BE2C (cell line): Measurements from ENCODE around the gene KRT31.
"Not testable (repeated sequence)": the region's sequence is repeated elsewhere in the genome, so short reads cannot be mapped to it uniquely, and the experiment has no call there.

ENCODE experiments used
- DNase-seq: peaks from one replicate; pipeline ENCODE4 v3.0.0-alpha.2; 2020
- H3K27me3 ChIP-seq: fragments of 250-450 bp; sonication (Bioruptor Pico); 2 replicates; pipeline ENCODE4 v1.5.1; 2020; ENCODE audit warnings: mild to moderate bottlenecking
- H3K36me3 ChIP-seq: fragments of 250-450 bp; sonication (Bioruptor Pico); 2 replicates; pipeline ENCODE4 v1.5.1; 2020; ENCODE audit warnings: mild to moderate bottlenecking
- H3K4me1 ChIP-seq: fragments of 250-450 bp; sonication (Bioruptor Pico); 2 replicates; pipeline ENCODE4 v1.5.1; 2020
- H3K4me3 ChIP-seq: 2 replicates; pipeline ENCODE4 v1.5.1; 2011; ENCODE audit warnings: low read depth, low read length
- H3K9me3 ChIP-seq: fragments of 250-450 bp; sonication (Bioruptor Pico); 2 replicates; pipeline ENCODE4 v1.5.1; 2020
- TF ChIP-seq, protein P1 (sequence below): IDR thresholded peaks from 2 replicates; pipeline ENCODE4 v1.5.1; 2012; ENCODE audit warnings: mild to moderate bottlenecking, low read depth, low read length

KRT31 gene

GRCh38 chr17:41429667-41430066 is 32.3 kb upstream of the KRT31 start:
- Histone ChIP-seq H3K4me1 (no peaks in the 10 kb centered on the region), H3K27me3 (no peaks in the 10 kb centered on the region; the same call in 1 of the 2 replicates), H3K4me3 (no peak overlapping the region), H3K9me3 (no peaks in the 10 kb centered on the region), H3K36me3 (no peaks in the 10 kb centered on the region)
- TF ChIP-seq, protein P1, sequence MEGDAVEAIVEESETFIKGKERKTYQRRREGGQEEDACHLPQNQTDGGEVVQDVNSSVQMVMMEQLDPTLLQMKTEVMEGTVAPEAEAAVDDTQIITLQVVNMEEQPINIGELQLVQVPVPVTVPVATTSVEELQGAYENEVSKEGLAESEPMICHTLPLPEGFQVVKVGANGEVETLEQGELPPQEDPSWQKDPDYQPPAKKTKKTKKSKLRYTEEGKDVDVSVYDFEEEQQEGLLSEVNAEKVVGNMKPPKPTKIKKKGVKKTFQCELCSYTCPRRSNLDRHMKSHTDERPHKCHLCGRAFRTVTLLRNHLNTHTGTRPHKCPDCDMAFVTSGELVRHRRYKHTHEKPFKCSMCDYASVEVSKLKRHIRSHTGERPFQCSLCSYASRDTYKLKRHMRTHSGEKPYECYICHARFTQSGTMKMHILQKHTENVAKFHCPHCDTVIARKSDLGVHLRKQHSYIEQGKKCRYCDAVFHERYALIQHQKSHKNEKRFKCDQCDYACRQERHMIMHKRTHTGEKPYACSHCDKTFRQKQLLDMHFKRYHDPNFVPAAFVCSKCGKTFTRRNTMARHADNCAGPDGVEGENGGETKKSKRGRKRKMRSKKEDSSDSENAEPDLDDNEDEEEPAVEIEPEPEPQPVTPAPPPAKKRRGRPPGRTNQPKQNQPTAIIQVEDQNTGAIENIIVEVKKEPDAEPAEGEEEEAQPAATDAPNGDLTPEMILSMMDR = no peak
- DNase-seq = no peak

DNA sequence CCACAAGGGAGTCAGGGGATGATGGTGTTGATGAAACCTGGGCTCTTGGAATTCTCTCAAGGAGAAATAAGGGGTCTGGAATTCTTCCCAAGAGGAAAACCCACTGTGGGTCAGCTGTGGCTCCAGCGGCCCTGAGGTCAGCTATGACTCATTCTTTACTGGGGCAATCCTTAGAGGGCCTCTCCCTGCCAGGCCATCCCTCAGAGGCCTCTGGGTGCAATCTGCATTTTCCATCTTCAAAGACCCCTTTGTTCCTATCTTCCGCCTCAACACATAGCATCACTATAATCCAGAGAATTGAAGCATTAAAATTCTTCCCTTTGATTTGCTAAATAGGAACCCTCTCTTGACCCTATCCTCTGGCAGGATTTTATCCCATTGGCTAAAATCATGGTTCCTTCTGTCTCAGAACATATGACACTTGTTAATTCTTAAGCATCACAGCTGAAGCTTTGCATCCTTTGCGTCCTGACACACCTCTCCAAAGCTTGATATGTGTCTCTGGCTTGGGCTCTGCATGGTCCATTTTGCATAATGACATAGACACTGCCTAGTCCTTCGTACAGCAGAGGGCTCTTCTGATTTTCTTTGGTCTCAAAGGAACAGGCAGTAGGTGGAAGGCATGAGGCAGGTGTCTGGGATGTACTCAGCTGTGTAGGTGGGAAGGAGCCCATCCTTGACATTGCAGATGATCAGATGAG is 31.3 kb upstream of the KRT31 start:
- Histone ChIP-seq H3K4me3 (no peak overlapping the region), H3K9me3 (no peaks in the 10 kb centered on the region), H3K36me3 (no peaks in the 10 kb centered on the region), H3K4me1 (no peaks in the 10 kb centered on the region), H3K27me3 (no peaks in the 10 kb centered on the region; the same call in 1 of the 2 replicates)
- TF ChIP-seq, protein P1 = no peak
- DNase-seq = no peak

- Histone ChIP-seq H3K36me3 (no peaks in the 10 kb centered on the region), H3K27me3 (no peaks in the 10 kb centered on the region), H3K4me1 (peaks cover 8% of the 10 kb centered on the region), H3K9me3 (no peaks in the 10 kb centered on the region), H3K4me3 (no peak within 1 kb of the TSS)
- DNase-seq = no peak
- TF ChIP-seq, protein P1 = no peak
Observed at GRCh38 chr17:41424111-41424635, 26.8 kb upstream of the KRT31 start, which contains the start of gene KRT37. Gene KRT37, minus strand, starts transcription at chr17:41424585. Its CDS starts 62 bp downstream, at chr17:41424523.

DNA sequence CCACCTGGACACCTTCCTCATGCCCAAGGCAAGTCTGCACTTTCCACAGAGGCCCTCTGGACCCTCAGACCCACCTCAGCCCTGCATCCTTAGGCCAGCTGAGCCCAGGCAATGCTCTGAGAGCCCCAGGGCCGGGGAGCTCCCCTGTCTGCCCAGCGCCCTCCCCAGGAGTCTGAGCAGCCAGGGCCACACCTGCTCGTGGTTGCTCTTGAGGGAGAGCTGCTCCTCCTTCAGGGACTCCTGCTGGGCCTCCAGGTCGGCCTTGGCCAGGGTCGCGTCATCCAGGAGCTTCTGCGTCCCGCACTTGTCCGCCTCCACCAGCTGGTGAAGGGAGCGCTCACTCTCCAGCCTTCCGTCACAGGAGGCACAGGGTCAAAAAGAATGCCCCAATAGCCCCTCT is 25.2 kb upstream of the KRT31 start:
- H3K4me1 ChIP-seq, DNase-seq: not testable (repeated sequence)

GRCh38 chr17:41421617-41422016 is 24.2 kb upstream of the KRT31 start:
- Histone ChIP-seq H3K27me3 (no peaks in the 10 kb centered on the region), H3K4me1 (peaks cover 8% of the 10 kb centered on the region)
- TF ChIP-seq, protein P1 = no peak

More for the DNA sequence above, 25.2 kb upstream of the KRT31 start:
- not testable (repeated sequence) for H3K36me3 ChIP-seq, H3K4me3 ChIP-seq, H3K9me3 ChIP-seq, H3K27me3 ChIP-seq

DNA sequence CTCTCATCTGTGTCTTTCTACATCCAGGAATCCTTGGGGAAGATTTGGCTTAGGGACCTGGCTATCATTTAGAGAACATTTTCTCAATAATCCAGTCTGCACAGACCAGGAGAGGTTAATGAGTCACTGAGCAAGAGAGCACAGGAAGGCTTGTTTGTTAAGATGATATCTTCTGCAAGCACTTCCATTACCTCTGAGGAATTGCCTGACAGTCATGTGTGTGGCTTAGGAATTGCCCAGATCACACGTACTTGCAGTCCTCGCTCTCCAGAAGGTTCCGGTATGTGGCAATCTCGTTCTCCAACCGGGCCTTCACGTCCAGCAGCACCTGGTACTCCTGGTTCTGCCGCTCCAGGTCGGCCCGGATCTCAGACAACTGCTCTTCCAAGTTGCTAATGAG is 23.7 kb upstream of the KRT31 start:
- Histone ChIP-seq H3K4me1 (peaks cover 8% of the 10 kb centered on the region), H3K27me3 (no peaks in the 10 kb centered on the region), H3K4me3 (no peak overlapping the region), H3K9me3 (no peaks in the 10 kb centered on the region), H3K36me3 (no peaks in the 10 kb centered on the region)
- TF ChIP-seq, protein P1 = no peak
- DNase-seq = no peak

More at GRCh38 chr17:41421617-41422016, 24.2 kb upstream of the KRT31 start:
- DNase-seq = no peak
- no peaks in the 10 kb centered on the region for H3K36me3 ChIP-seq
- H3K4me3 ChIP-seq = no peak overlapping the region
- H3K9me3 ChIP-seq = no peaks in the 10 kb centered on the region
